Embryonic facial prominence (tissue), 1 donor: ENCODE measurements around the gene UQCR10.
"Not testable (repeated sequence)": the region's sequence is repeated elsewhere in the genome, so short reads cannot be mapped to it uniquely, and the experiment has no call there.

Experiments used
- DNase-seq: peaks from one replicate; pipeline ENCODE4 v3.0.0-alpha.2; 2016; ENCODE audit errors: extremely low spot score

The UQCR10 gene

GRCh38 chr22:29737251-29738117 is 29.7 kb upstream of the UQCR10 start:
- DNase-seq = no peak

- DNase-seq = no peak
Observed at GRCh38 chr22:29738118-29738815, 28.9 kb upstream of the UQCR10 start.

- DNase-seq = no peak
Observed at GRCh38 chr22:29739346-29739875, 27.8 kb upstream of the UQCR10 start.

- DNase-seq = no peak
Observed at GRCh38 chr22:29740216-29740615, 27.0 kb upstream of the UQCR10 start.

- DNase-seq = no peak
Observed at GRCh38 chr22:29741926-29742325, 25.2 kb upstream of the UQCR10 start.

- no peak for DNase-seq
Observed at GRCh38 chr22:29742326-29742725, 24.8 kb upstream of the UQCR10 start.

GRCh38 chr22:29744902-29745301 is 22.3 kb upstream of the UQCR10 start:
- DNase-seq = no peak

GRCh38 chr22:29747832-29748231 is 19.3 kb upstream of the UQCR10 start:
- DNase-seq = no peak

- DNase-seq = no peak
Observed at GRCh38 chr22:29748248-29748893, 18.8 kb upstream of the UQCR10 start.

GRCh38 chr22:29750029-29750428 is 17.1 kb upstream of the UQCR10 start:
- DNase-seq = no peak

GRCh38 chr22:29750559-29751538 is 16.3 kb upstream of the UQCR10 start:
- DNase-seq = no peak

- no peak for DNase-seq
Observed at GRCh38 chr22:29751669-29752068, 15.5 kb upstream of the UQCR10 start.

GRCh38 chr22:29753808-29754657 is 13.1 kb upstream of the UQCR10 start:
- DNase-seq = no peak

GRCh38 chr22:29754658-29755395 is 12.3 kb upstream of the UQCR10 start:
- DNase-seq = not testable (repeated sequence)

- no peak for DNase-seq
Observed at GRCh38 chr22:29755889-29756288, 11.3 kb upstream of the UQCR10 start.

GRCh38 chr22:29756341-29756740 is 10.8 kb upstream of the UQCR10 start:
- no peak for DNase-seq

- no peak for DNase-seq
Observed at GRCh38 chr22:29757096-29757495, 10.1 kb upstream of the UQCR10 start.

- DNase-seq = no peak
Observed at GRCh38 chr22:29758068-29758622, 9.0 kb upstream of the UQCR10 start.

GRCh38 chr22:29758959-29759358 is 8.2 kb upstream of the UQCR10 start:
- DNase-seq = no peak
